Thyroid gland (tissue), 4 donors: ENCODE results near the gene PTPRN2.

Experiments
- POLR2A ChIP-seq, 2 donors: fragments of 450-650 bp; IDR thresholded peaks; one replicate each; pipeline ENCODE4 v1.6.1; 2017; ENCODE audit warnings: antibody characterized with exemption in 2 of 2, mild to moderate bottlenecking in 2 of 2, moderate library complexity in 1 of 2
- TF ChIP-seq, protein P1 (sequence below), 6 experiments: fragments of 200-600 bp in 3 of 6; fragments of 450-650 bp in 3 of 6; sonication (generic) in 3 of 6; IDR thresholded peaks; one replicate each; pipeline ENCODE4 v1.5.1; 2016 to 2019; ENCODE audit warnings: antibody characterized with exemption in 6 of 6, mild to moderate bottlenecking in 2 of 6, inconsistent platforms in 1 of 6, moderate library complexity in 1 of 6

DNA sequence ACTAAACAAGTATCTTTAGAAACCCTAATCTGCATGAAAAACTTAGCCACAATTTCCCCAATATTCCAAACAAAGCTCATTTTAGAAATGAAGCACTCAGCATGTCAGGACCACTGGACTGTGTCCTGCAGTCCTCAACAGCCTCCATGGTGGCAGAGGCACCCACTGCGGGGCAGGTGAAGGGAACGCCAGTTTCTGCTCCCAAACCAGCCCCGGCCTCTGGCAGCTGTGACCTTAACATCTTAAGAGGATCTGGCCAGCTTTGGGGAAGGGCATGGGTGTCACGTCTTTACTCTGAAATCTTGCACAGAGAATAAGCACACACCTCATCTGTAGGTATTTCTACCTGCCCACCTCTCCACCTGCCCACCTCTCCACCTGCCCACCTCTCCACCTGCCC is 988.1 kb downstream of the PTPRN2 start:
- TF ChIP-seq, protein P1, sequence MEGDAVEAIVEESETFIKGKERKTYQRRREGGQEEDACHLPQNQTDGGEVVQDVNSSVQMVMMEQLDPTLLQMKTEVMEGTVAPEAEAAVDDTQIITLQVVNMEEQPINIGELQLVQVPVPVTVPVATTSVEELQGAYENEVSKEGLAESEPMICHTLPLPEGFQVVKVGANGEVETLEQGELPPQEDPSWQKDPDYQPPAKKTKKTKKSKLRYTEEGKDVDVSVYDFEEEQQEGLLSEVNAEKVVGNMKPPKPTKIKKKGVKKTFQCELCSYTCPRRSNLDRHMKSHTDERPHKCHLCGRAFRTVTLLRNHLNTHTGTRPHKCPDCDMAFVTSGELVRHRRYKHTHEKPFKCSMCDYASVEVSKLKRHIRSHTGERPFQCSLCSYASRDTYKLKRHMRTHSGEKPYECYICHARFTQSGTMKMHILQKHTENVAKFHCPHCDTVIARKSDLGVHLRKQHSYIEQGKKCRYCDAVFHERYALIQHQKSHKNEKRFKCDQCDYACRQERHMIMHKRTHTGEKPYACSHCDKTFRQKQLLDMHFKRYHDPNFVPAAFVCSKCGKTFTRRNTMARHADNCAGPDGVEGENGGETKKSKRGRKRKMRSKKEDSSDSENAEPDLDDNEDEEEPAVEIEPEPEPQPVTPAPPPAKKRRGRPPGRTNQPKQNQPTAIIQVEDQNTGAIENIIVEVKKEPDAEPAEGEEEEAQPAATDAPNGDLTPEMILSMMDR (IDR thresholded peaks at IDR 0.05): no peak
- TF ChIP-seq POLR2A (IDR thresholded peaks at IDR 0.05): no peak
